ENCODE results near the gene NRAP. TPM values are rescaled to one million over a fixed set of nuclear protein-coding genes. Genes with fewer than 3 reads are reported as not detected.

NRAP gene
- total RNA-seq, 1 experiment from 2014 or later = not detected

- no peaks in the 10 kb centered on the region for H3K36me3 Mint-ChIP-seq (ENCODE audit: insufficient read depth, unreplicated experiment)
- peaks cover 3% of the 10 kb centered on the region for H3K27me3 Mint-ChIP-seq (ENCODE audit: insufficient read depth, unreplicated experiment)
- ChIA-PET CTCF (no interaction called here), POLR2A (no interaction called here)
- intact Hi-C loops (cut with micrococcal nuclease) = no loop called here
- no TSS peak for BruUV-seq (replicated peaks)
- no peak overlapping the region for H3K27ac Mint-ChIP-seq (ENCODE audit: low read depth, unreplicated experiment)
- no peaks in the 10 kb centered on the region for H3K9me3 Mint-ChIP-seq (ENCODE audit: unreplicated experiment)
- no peak overlapping the region for H3K4me3 Mint-ChIP-seq (ENCODE audit: unreplicated experiment)
- peaks cover 11% of the 10 kb centered on the region for H3K4me1 Mint-ChIP-seq (ENCODE audit: insufficient read depth, unreplicated experiment)
- peak; percentile 57 for DNase-seq (ENCODE audit: unreplicated experiment)
- no peak for TF ChIP-seq CTCF (IDR thresholded peaks at IDR 0.05; ENCODE audit: unreplicated experiment)
These were observed 2.0 kb upstream of the NRAP start for GRCh38 chr10:113665806-113666354.

GRCh38 chr10:113665352-113665751 is 1.5 kb upstream of the NRAP start:
- DNase-seq (ENCODE audit: unreplicated experiment) = no peak
- CTCF ChIA-PET = no interaction called here
- Mint-ChIP-seq H3K4me1 (ENCODE audit: insufficient read depth, unreplicated experiment) (peaks cover 11% of the 10 kb centered on the region), H3K36me3 (ENCODE audit: insufficient read depth, unreplicated experiment) (no peaks in the 10 kb centered on the region), H3K27me3 (ENCODE audit: insufficient read depth, unreplicated experiment) (no peaks in the 10 kb centered on the region), H3K4me3 (ENCODE audit: unreplicated experiment) (no peak overlapping the region), H3K9me3 (ENCODE audit: unreplicated experiment) (no peaks in the 10 kb centered on the region), H3K27ac (ENCODE audit: low read depth, unreplicated experiment) (no peak overlapping the region)
- BruUV-seq (replicated peaks) = no TSS peak
- TF ChIP-seq CTCF (IDR thresholded peaks at IDR 0.05; ENCODE audit: unreplicated experiment) = no peak
- POLR2A ChIA-PET = interaction anchor here (0.8 kb wide), 1 partner anchor 14 kb away, joined by 4 read pairs; no protein-coding TSS in a partner anchor
- intact Hi-C loops (cut with micrococcal nuclease) = no loop called here

- DNase-seq (ENCODE audit: unreplicated experiment) = peak; percentile 14
- POLR2A ChIA-PET = interaction anchor here (1.0 kb wide), 1 partner anchor 8 kb away, joined by 3 read pairs; no protein-coding TSS in a partner anchor
- Mint-ChIP-seq H3K36me3 (ENCODE audit: insufficient read depth, unreplicated experiment) (no peaks in the 10 kb centered on the region), H3K4me3 (ENCODE audit: unreplicated experiment) (no peak overlapping the region), H3K27ac (ENCODE audit: low read depth, unreplicated experiment) (no peak overlapping the region), H3K4me1 (ENCODE audit: insufficient read depth, unreplicated experiment) (peaks cover 11% of the 10 kb centered on the region), H3K9me3 (ENCODE audit: unreplicated experiment) (no peaks in the 10 kb centered on the region), H3K27me3 (ENCODE audit: insufficient read depth, unreplicated experiment) (no peaks in the 10 kb centered on the region)
- intact Hi-C loops (cut with micrococcal nuclease) = no loop called here
- TF ChIP-seq CTCF (IDR thresholded peaks at IDR 0.05; ENCODE audit: unreplicated experiment) = no peak
- CTCF ChIA-PET = interaction anchor here (0.6 to 1.3 kb wide), 3 partner anchors 26 to 186 kb away, joined by 3 read pairs; no protein-coding TSS in a partner anchor
- BruUV-seq (replicated peaks) = no TSS peak
These were observed 699 bp downstream of the NRAP start for GRCh38 chr10:113663142-113663541.

- CTCF ChIA-PET = no interaction called here
- no peak for DNase-seq (ENCODE audit: unreplicated experiment)
- H3K36me3 Mint-ChIP-seq (ENCODE audit: insufficient read depth, unreplicated experiment) = no peaks in the 10 kb centered on the region
- no TSS peak for BruUV-seq (replicated peaks)
- H3K9me3 Mint-ChIP-seq (ENCODE audit: unreplicated experiment) = no peaks in the 10 kb centered on the region
- no peak overlapping the region for H3K27ac Mint-ChIP-seq (ENCODE audit: low read depth, unreplicated experiment)
- H3K4me1 Mint-ChIP-seq (ENCODE audit: insufficient read depth, unreplicated experiment) = peaks cover 6% of the 10 kb centered on the region
- peaks cover 15% of the 10 kb centered on the region for H3K27me3 Mint-ChIP-seq (ENCODE audit: insufficient read depth, unreplicated experiment)
- intact Hi-C loops (cut with micrococcal nuclease) = no loop called here
- POLR2A ChIA-PET = no interaction called here
- no peak overlapping the region for H3K4me3 Mint-ChIP-seq (ENCODE audit: unreplicated experiment)
- no peak for TF ChIP-seq CTCF (IDR thresholded peaks at IDR 0.05; ENCODE audit: unreplicated experiment)
These were observed 2.5 kb downstream of the NRAP start for GRCh38 chr10:113661332-113661731.

All from MCF 10A (cell line).